Ovary (tissue), 3 donors: ENCODE data around the gene ABLIM1.

Experiments
- EP300 ChIP-seq: sonication (generic); formaldehyde crosslinking; IDR thresholded peaks from one replicate; pipeline ENCODE4 v1.6.1; 2017; ENCODE audit warnings: antibody characterized with exemption
- POLR2A ChIP-seq: fragments of 450-650 bp; IDR thresholded peaks from one replicate; pipeline ENCODE4 v1.6.1; 2017; ENCODE audit warnings: antibody characterized with exemption, mild to moderate bottlenecking, moderate library complexity
- TF ChIP-seq, protein P1 (sequence below), 3 donors: fragments of 450-650 bp in 2 of 3; fragments of 200-600 bp in 1 of 3; IDR thresholded peaks; one replicate each; pipeline versions ENCODE4 v1.5.1 to v1.8.0; 2016 to 2022; ENCODE audit warnings: antibody characterized with exemption in 3 of 3, mild to moderate bottlenecking in 1 of 3
- donor health status: DM: no; HTN: no; CAD: no.

DNA sequence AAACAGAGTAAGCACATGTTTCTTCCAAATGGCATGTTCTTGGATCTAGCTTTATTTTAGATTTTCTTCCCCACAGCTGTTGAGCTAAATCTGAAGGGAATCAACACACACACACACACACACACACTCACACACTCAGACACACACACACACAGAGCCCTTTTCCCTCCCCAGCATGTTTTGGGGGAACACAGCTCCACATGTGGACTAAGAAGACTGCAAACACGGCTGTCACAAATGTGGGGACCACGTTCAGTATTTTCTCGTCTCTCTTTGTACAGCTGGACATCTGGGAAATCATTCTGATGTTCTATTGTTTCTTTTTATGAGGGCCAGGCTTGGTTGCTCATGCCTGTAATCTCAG is 116.3 kb downstream of the ABLIM1 start:
- TF ChIP-seq, protein P1, sequence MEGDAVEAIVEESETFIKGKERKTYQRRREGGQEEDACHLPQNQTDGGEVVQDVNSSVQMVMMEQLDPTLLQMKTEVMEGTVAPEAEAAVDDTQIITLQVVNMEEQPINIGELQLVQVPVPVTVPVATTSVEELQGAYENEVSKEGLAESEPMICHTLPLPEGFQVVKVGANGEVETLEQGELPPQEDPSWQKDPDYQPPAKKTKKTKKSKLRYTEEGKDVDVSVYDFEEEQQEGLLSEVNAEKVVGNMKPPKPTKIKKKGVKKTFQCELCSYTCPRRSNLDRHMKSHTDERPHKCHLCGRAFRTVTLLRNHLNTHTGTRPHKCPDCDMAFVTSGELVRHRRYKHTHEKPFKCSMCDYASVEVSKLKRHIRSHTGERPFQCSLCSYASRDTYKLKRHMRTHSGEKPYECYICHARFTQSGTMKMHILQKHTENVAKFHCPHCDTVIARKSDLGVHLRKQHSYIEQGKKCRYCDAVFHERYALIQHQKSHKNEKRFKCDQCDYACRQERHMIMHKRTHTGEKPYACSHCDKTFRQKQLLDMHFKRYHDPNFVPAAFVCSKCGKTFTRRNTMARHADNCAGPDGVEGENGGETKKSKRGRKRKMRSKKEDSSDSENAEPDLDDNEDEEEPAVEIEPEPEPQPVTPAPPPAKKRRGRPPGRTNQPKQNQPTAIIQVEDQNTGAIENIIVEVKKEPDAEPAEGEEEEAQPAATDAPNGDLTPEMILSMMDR (IDR thresholded peaks at IDR 0.05), result no peak
- TF ChIP-seq POLR2A, result no peak
- no peak for TF ChIP-seq EP300
